ENCODE measurements around the gene CCK. TPM values are rescaled to one million over a fixed set of nuclear protein-coding genes. Genes with fewer than 3 reads are reported as not detected.

The CCK gene
- total RNA-seq, 1 experiment from 2014 or later = not detected

- DNase-seq (ENCODE audit: unreplicated experiment) = no peak
- H3K36me3 Mint-ChIP-seq (ENCODE audit: insufficient read depth, unreplicated experiment) = peaks cover 25% of the 10 kb centered on the region
- no peaks in the 10 kb centered on the region for H3K9me3 Mint-ChIP-seq (ENCODE audit: unreplicated experiment)
- ChIA-PET POLR2A (interaction anchor here (0.6 to 1.0 kb wide), 2 partner anchors 11 to 60 kb away, joined by 3 read pairs; no protein-coding TSS in a partner anchor), CTCF (interaction anchor here (0.6 to 2.1 kb wide), 6 partner anchors 15 to 570 kb away, joined by 3 to 16 read pairs (median 4); no protein-coding TSS in a partner anchor)
- no TSS peak for BruUV-seq (replicated peaks)
- intact Hi-C loops (cut with micrococcal nuclease) = no loop called here
- H3K4me1 Mint-ChIP-seq (ENCODE audit: insufficient read depth, unreplicated experiment) = peaks cover 20% of the 10 kb centered on the region
- no peak for TF ChIP-seq CTCF (IDR thresholded peaks at IDR 0.05; ENCODE audit: unreplicated experiment)
- no peaks in the 10 kb centered on the region for H3K27me3 Mint-ChIP-seq (ENCODE audit: insufficient read depth, unreplicated experiment)
- H3K27ac Mint-ChIP-seq (ENCODE audit: low read depth, unreplicated experiment) = no peak overlapping the region
- no peak overlapping the region for H3K4me3 Mint-ChIP-seq (ENCODE audit: unreplicated experiment)
Measured at GRCh38 chr3:42210726-42211125, 55.3 kb downstream of the CCK start.

GRCh38 chr3:42209917-42210316 lies 56.1 kb downstream of the CCK start:
- CTCF ChIA-PET = interaction anchor here (0.6 to 2.1 kb wide), 4 partner anchors 19 to 570 kb away, joined by 3 to 16 read pairs (median 9); no protein-coding TSS in a partner anchor
- no peak overlapping the region for H3K4me3 Mint-ChIP-seq (ENCODE audit: unreplicated experiment)
- H3K27ac Mint-ChIP-seq (ENCODE audit: low read depth, unreplicated experiment) = no peak overlapping the region
- intact Hi-C loops (cut with micrococcal nuclease) = no loop called here
- peaks cover 25% of the 10 kb centered on the region for H3K36me3 Mint-ChIP-seq (ENCODE audit: insufficient read depth, unreplicated experiment)
- peaks cover 18% of the 10 kb centered on the region for H3K4me1 Mint-ChIP-seq (ENCODE audit: insufficient read depth, unreplicated experiment)
- no peaks in the 10 kb centered on the region for H3K9me3 Mint-ChIP-seq (ENCODE audit: unreplicated experiment)
- POLR2A ChIA-PET = interaction anchor here (1.0 kb wide), 1 partner anchor 10 kb away, joined by 3 read pairs; no protein-coding TSS in a partner anchor
- H3K27me3 Mint-ChIP-seq (ENCODE audit: insufficient read depth, unreplicated experiment) = no peaks in the 10 kb centered on the region
- DNase-seq (ENCODE audit: unreplicated experiment) = no peak
- BruUV-seq (replicated peaks) = no TSS peak
- TF ChIP-seq CTCF (IDR thresholded peaks at IDR 0.05; ENCODE audit: unreplicated experiment) = no peak

Other genes with a start within 250 kb of the CCK start
- 32.8 and 33.2 TPM in 2 replicates for gene TRAK1, start 174.8 kb downstream of the CCK start, total RNA-seq (2022)
- gene LYZL4, start 144.4 kb upstream of the CCK start, total RNA-seq (2022) = not detected in 2 replicates
- 0.28 and 0.54 TPM in 2 replicates for gene VIPR1, start 236.5 kb upstream of the CCK start, total RNA-seq (2022)

Data from MCF 10A (cell line).